ENCODE measurements around the gene HSPA2. TPM values are rescaled to one million over a fixed set of nuclear protein-coding genes. Genes with fewer than 3 reads are reported as not detected.
"Not testable (repeated sequence)": the region's sequence is repeated elsewhere in the genome, so short reads cannot be mapped to it uniquely, and the experiment has no call there.

Gene HSPA2
- total and polyA plus RNA-seq, 2 donors from 2014 or later, result 41.9 to 56.2 TPM

DNA sequence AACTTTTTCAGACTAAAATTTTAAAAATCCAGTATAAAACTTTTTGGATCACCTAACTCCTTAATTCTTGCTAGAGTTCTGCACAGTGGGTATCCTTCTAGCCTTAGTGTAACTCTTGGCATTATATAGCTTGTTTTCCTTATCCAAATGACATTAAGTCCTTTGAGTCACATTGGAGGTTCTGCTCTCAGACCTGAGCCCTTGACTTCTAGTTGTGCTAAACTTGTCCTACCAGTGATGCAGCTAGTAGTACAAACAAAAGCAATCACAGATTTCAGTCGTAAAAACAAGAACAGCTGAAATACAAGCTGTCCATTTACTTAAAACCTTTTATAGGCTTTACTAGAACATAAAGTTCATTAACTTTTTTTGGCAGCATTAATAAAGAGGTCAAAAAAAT lies 25.5 kb upstream of the HSPA2 start:
- no peak overlapping the region for H3K4me3 ChIP-seq (ENCODE audit: low read length in 3 of 3)
- H3K27me3 ChIP-seq (ENCODE audit: control insufficient read depth, insufficient read depth, low read length), result no peaks in the 10 kb centered on the region
- intact Hi-C loops (cut with DNase I), result no loop called here
- no peaks in the 10 kb centered on the region for H3K36me3 ChIP-seq (ENCODE audit: control insufficient read depth in 2 of 3, insufficient read depth in 3 of 3, low read length in 3 of 3)
- DNase-seq, result no peak
- H3K9me3 ChIP-seq (ENCODE audit: control insufficient read depth in 2 of 3, insufficient read depth in 1 of 3, low read length in 3 of 3), result no peaks in the 10 kb centered on the region
- FAIRE-seq, result no peak
- H3K27ac ChIP-seq (ENCODE audit: low read depth in 2 of 2, low read length in 2 of 2), result no peak overlapping the region
- TF ChIP-seq, protein P1, sequence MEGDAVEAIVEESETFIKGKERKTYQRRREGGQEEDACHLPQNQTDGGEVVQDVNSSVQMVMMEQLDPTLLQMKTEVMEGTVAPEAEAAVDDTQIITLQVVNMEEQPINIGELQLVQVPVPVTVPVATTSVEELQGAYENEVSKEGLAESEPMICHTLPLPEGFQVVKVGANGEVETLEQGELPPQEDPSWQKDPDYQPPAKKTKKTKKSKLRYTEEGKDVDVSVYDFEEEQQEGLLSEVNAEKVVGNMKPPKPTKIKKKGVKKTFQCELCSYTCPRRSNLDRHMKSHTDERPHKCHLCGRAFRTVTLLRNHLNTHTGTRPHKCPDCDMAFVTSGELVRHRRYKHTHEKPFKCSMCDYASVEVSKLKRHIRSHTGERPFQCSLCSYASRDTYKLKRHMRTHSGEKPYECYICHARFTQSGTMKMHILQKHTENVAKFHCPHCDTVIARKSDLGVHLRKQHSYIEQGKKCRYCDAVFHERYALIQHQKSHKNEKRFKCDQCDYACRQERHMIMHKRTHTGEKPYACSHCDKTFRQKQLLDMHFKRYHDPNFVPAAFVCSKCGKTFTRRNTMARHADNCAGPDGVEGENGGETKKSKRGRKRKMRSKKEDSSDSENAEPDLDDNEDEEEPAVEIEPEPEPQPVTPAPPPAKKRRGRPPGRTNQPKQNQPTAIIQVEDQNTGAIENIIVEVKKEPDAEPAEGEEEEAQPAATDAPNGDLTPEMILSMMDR (IDR thresholded peaks at IDR 0.05; ENCODE audit: borderline replicate concordance, extremely low read depth, insufficient read depth), result no peak
- peaks cover 0 to 10% (median 5%) of the 10 kb centered on the region in 3 donors for H3K4me1 ChIP-seq (ENCODE audit: control insufficient read depth in 2 of 3, insufficient read depth in 2 of 3, low read depth in 1 of 3, low read length in 3 of 3)
- H3K9ac ChIP-seq (ENCODE audit: low read length in 3 of 3), result no peak overlapping the region

DNA sequence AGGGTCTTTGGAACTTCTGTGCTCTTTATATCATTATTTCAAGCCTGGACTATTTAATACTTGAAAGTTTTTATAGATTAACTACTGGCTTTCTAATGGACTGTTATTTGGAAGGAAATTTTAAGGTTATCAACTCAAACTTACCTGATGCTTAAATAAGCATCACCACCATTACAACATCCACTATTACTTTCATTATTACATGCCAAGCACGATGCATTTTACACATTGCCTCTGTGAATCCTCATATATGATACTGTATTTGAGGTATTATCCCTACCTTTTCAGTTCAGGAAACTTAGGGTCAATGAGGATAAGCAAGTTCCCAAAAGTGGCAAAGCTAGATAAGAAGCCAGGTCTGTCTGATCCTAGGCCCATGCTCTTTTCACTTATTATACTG lies 23.6 kb upstream of the HSPA2 start:
- Histone ChIP-seq H3K4me1 (ENCODE audit: control insufficient read depth in 2 of 3, insufficient read depth in 2 of 3, low read depth in 1 of 3, low read length in 3 of 3) (no peaks in the 10 kb centered on the region), H3K9ac (ENCODE audit: low read length in 3 of 3) (no peak overlapping the region), H3K27ac (ENCODE audit: low read depth in 2 of 2, low read length in 2 of 2) (no peak overlapping the region), H3K36me3 (ENCODE audit: control insufficient read depth in 2 of 3, insufficient read depth in 3 of 3, low read length in 3 of 3) (peaks cover 0 to 4% (median 0%) of the 10 kb centered on the region in 3 donors), H3K4me3 (ENCODE audit: low read length in 3 of 3) (no peak overlapping the region), H3K9me3 (ENCODE audit: control insufficient read depth in 2 of 3, insufficient read depth in 1 of 3, low read length in 3 of 3) (no peaks in the 10 kb centered on the region), H3K27me3 (ENCODE audit: control insufficient read depth, insufficient read depth, low read length) (no peaks in the 10 kb centered on the region)
- no peak for DNase-seq
- FAIRE-seq, result no peak
- intact Hi-C loops (cut with DNase I), result no loop called here
- TF ChIP-seq, protein P1 (IDR thresholded peaks at IDR 0.05; ENCODE audit: borderline replicate concordance, extremely low read depth, insufficient read depth), result no peak

DNA sequence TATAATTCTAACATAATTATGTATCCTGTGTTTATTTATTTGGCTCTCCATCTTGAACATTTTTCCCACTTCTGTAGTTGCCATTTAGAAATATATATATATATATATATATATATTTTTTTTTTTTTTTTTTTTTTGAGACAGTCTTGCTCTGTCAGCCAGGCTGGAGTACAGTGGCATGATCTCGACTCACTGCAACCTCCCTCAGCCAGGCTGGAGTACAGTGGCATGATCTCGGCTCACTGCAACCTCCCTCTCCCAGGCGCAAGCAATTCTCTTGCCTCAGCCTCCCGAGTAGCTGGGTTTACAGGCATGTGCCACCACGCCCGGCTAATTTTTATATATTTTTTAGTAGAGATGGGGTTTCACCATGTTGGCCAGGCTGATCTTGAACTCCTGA lies 22.9 kb upstream of the HSPA2 start:
- H3K36me3 ChIP-seq (ENCODE audit: control insufficient read depth in 2 of 3, insufficient read depth in 3 of 3, low read length in 3 of 3); H3K27me3 ChIP-seq (ENCODE audit: control insufficient read depth, insufficient read depth, low read length); H3K27ac ChIP-seq (ENCODE audit: low read depth in 2 of 2, low read length in 2 of 2); H3K9ac ChIP-seq (ENCODE audit: low read length in 3 of 3); FAIRE-seq; H3K4me3 ChIP-seq (ENCODE audit: low read length in 3 of 3); intact Hi-C loops (cut with DNase I); H3K9me3 ChIP-seq (ENCODE audit: control insufficient read depth in 2 of 3, insufficient read depth in 1 of 3, low read length in 3 of 3); H3K4me1 ChIP-seq (ENCODE audit: control insufficient read depth in 2 of 3, insufficient read depth in 2 of 3, low read depth in 1 of 3, low read length in 3 of 3); DNase-seq: not testable (repeated sequence)

DNA sequence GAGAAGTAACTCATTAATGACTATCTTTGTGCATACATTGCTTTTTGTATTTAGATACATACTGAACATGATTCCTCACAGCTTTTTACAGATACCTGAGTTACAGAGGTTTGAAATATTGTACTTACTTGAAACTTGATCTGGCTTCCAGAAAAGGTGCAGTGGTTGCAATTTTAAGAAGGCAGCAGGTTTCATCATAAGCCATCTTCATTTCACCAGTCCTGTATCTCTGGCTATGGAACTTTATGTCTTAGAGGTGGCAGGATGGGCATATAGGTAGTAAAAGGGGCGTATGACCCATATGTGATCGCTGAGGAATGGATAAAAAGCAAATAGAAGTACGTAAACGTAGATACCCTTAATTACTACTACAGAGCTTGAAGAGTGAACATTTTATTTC lies 22.3 kb upstream of the HSPA2 start:
- TF ChIP-seq, protein P1 (IDR thresholded peaks at IDR 0.05; ENCODE audit: borderline replicate concordance, extremely low read depth, insufficient read depth), result no peak
- H3K9me3 ChIP-seq (ENCODE audit: control insufficient read depth in 2 of 3, insufficient read depth in 1 of 3, low read length in 3 of 3), result no peaks in the 10 kb centered on the region
- intact Hi-C loops (cut with DNase I), result no loop called here
- FAIRE-seq, result no peak
- DNase-seq, result no peak
- H3K4me3 ChIP-seq (ENCODE audit: low read length in 3 of 3), result no peak overlapping the region
- H3K9ac ChIP-seq (ENCODE audit: low read length in 3 of 3), result no peak overlapping the region
- H3K4me1 ChIP-seq (ENCODE audit: control insufficient read depth in 2 of 3, insufficient read depth in 2 of 3, low read depth in 1 of 3, low read length in 3 of 3), result no peaks in the 10 kb centered on the region
- no peak overlapping the region for H3K27ac ChIP-seq (ENCODE audit: low read depth in 2 of 2, low read length in 2 of 2)
- peaks cover 0 to 13% (median 0%) of the 10 kb centered on the region in 3 donors for H3K36me3 ChIP-seq (ENCODE audit: control insufficient read depth in 2 of 3, insufficient read depth in 3 of 3, low read length in 3 of 3)
- H3K27me3 ChIP-seq (ENCODE audit: control insufficient read depth, insufficient read depth, low read length), result no peaks in the 10 kb centered on the region

All from kidney (tissue), 14 donors.